ENCODE results near the gene FADS3. TPM values are rescaled to one million over a fixed set of nuclear protein-coding genes. Genes with fewer than 3 reads are reported as not detected.
A peak's percentile ranks its signal among the peaks of the same experiment; 100 is the strongest.

Gene FADS3
- total RNA-seq, 2 experiments from 2014 or later = 6.9 TPM

DNA sequence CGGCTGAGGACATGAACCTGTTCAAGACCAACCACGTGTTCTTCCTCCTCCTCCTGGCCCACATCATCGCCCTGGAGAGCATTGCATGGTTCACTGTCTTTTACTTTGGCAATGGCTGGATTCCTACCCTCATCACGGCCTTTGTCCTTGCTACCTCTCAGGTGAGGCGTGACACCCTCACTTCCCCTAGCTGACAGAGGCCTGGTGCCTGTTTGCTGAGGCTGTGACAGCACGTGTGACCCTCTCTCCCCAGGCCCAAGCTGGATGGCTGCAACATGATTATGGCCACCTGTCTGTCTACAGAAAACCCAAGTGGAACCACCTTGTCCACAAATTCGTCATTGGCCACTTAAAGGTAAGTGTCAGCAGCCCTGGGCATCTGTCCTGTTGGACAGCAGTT is 51.0 kb downstream of the FADS3 start:
- peaks cover 0 to 4% of the 10 kb centered on the region in 2 experiments for H3K9me3 ChIP-seq (ENCODE audit: control insufficient read depth in 1 of 2, insufficient read depth in 1 of 2, low read length in 2 of 2)
- no peaks in the 10 kb centered on the region for H3K4me1 ChIP-seq (ENCODE audit: insufficient read depth, low read length)
- TF ChIP-seq, protein P1, sequence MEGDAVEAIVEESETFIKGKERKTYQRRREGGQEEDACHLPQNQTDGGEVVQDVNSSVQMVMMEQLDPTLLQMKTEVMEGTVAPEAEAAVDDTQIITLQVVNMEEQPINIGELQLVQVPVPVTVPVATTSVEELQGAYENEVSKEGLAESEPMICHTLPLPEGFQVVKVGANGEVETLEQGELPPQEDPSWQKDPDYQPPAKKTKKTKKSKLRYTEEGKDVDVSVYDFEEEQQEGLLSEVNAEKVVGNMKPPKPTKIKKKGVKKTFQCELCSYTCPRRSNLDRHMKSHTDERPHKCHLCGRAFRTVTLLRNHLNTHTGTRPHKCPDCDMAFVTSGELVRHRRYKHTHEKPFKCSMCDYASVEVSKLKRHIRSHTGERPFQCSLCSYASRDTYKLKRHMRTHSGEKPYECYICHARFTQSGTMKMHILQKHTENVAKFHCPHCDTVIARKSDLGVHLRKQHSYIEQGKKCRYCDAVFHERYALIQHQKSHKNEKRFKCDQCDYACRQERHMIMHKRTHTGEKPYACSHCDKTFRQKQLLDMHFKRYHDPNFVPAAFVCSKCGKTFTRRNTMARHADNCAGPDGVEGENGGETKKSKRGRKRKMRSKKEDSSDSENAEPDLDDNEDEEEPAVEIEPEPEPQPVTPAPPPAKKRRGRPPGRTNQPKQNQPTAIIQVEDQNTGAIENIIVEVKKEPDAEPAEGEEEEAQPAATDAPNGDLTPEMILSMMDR (IDR thresholded peaks at IDR 0.05) = no peak
- Mint-ChIP-seq H3K4me1 (ENCODE audit: low read depth) (no peaks in the 10 kb centered on the region), H3K27me3 (no peaks in the 10 kb centered on the region), H3K36me3 (ENCODE audit: low read depth) (no peaks in the 10 kb centered on the region), H3K27ac (no peak overlapping the region), H3K9me3 (no peaks in the 10 kb centered on the region), H3K4me3 (no peak overlapping the region)
- no peak overlapping the region for H3K4me3 ChIP-seq (ENCODE audit: low read length)
- intact Hi-C loops (cut with DNase I, micrococcal nuclease) = no loop called here
- POLR2A ChIA-PET = no interaction called here
- CTCF ChIA-PET = no interaction called here
- peak in 1 of 14 experiments; percentile 4 for DNase-seq
- no peak for ATAC-seq (ENCODE audit: poor library complexity)
- H3K36me3 ChIP-seq (ENCODE audit: insufficient read depth, low read length) = no peaks in the 10 kb centered on the region
- H3K27ac ChIP-seq (ENCODE audit: low read depth in 1 of 2, low read length in 2 of 2) = no peak overlapping the region
- H3K27me3 ChIP-seq (ENCODE audit: control insufficient read depth in 1 of 2, insufficient read depth in 2 of 2, low read length in 2 of 2) = no peaks in the 10 kb centered on the region

GRCh38 chr11:61839742-61840141 is 51.6 kb downstream of the FADS3 start:
- TF ChIP-seq, protein P1 (IDR thresholded peaks at IDR 0.05) = no peak
- H3K4me3 ChIP-seq (ENCODE audit: low read length) = no peak overlapping the region
- POLR2A ChIA-PET = no interaction called here
- intact Hi-C loops (cut with DNase I, micrococcal nuclease) = no loop called here
- no peak for ATAC-seq (ENCODE audit: poor library complexity)
- H3K36me3 ChIP-seq (ENCODE audit: insufficient read depth, low read length) = no peaks in the 10 kb centered on the region
- peaks cover 0 to 4% of the 10 kb centered on the region in 2 experiments for H3K9me3 ChIP-seq (ENCODE audit: control insufficient read depth in 1 of 2, insufficient read depth in 1 of 2, low read length in 2 of 2)
- DNase-seq = no peak
- Mint-ChIP-seq H3K4me3 (no peak overlapping the region), H3K27me3 (no peaks in the 10 kb centered on the region), H3K36me3 (ENCODE audit: low read depth) (no peaks in the 10 kb centered on the region), H3K4me1 (ENCODE audit: low read depth) (peaks cover 4% of the 10 kb centered on the region), H3K9me3 (no peaks in the 10 kb centered on the region), H3K27ac (no peak overlapping the region)
- H3K4me1 ChIP-seq (ENCODE audit: insufficient read depth, low read length) = peaks cover 6% of the 10 kb centered on the region
- CTCF ChIA-PET = no interaction called here
- H3K27ac ChIP-seq (ENCODE audit: low read depth in 1 of 2, low read length in 2 of 2) = no peak overlapping the region
- no peaks in the 10 kb centered on the region for H3K27me3 ChIP-seq (ENCODE audit: control insufficient read depth in 1 of 2, insufficient read depth in 2 of 2, low read length in 2 of 2)

- intact Hi-C loops (cut with DNase I, micrococcal nuclease) = no loop called here
- H3K4me1 ChIP-seq (ENCODE audit: insufficient read depth, low read length) = peaks cover 14% of the 10 kb centered on the region
- peaks cover 0 to 4% of the 10 kb centered on the region in 2 experiments for H3K9me3 ChIP-seq (ENCODE audit: control insufficient read depth in 1 of 2, insufficient read depth in 1 of 2, low read length in 2 of 2)
- peaks cover 13% of the 10 kb centered on the region for H3K4me1 Mint-ChIP-seq (ENCODE audit: low read depth)
- no peak overlapping the region for H3K27ac ChIP-seq (ENCODE audit: low read depth in 1 of 2, low read length in 2 of 2)
- H3K36me3 Mint-ChIP-seq (ENCODE audit: low read depth) = no peaks in the 10 kb centered on the region
- H3K4me3 ChIP-seq (ENCODE audit: low read length) = no peak overlapping the region
- H3K27me3 Mint-ChIP-seq = peaks cover under 1% of the 10 kb centered on the region
- ChIA-PET CTCF (no interaction called here), POLR2A (no interaction called here)
- no peak overlapping the region for H3K4me3 Mint-ChIP-seq
- ATAC-seq (ENCODE audit: poor library complexity) = no peak
- no peaks in the 10 kb centered on the region for H3K27me3 ChIP-seq (ENCODE audit: control insufficient read depth in 1 of 2, insufficient read depth in 2 of 2, low read length in 2 of 2)
- no peaks in the 10 kb centered on the region for H3K36me3 ChIP-seq (ENCODE audit: insufficient read depth, low read length)
- no peaks in the 10 kb centered on the region for H3K9me3 Mint-ChIP-seq
- no peak overlapping the region for H3K27ac Mint-ChIP-seq
- DNase-seq = no peak
- TF ChIP-seq, protein P1 (IDR thresholded peaks at IDR 0.05) = no peak
These were observed 52.4 kb downstream of the FADS3 start for GRCh38 chr11:61838921-61839320.

Measured in CD4-positive, alpha-beta T cell (primary cell).